B cell (primary cell): ENCODE results near the gene FRS3. TPM values are rescaled to one million over a fixed set of nuclear protein-coding genes. Genes with fewer than 3 reads are reported as not detected.

Experiments used
- ATAC-seq: fragments of 200-7000 bp; cut with Tn5 transposase; one replicate; pipeline ENCODE4 v1.10.0; 2021; ENCODE audit warnings: low read depth, mild to moderate bottlenecking, moderate number of reproducible peaks, moderate library complexity
- CTCF ChIA-PET: fragments of 350-600 bp; sonication (Branson Sonifier 250); formaldehyde crosslinking; loops from one replicate; lab custom pipeline; 2021; ENCODE audit warnings: antibody characterized with exemption, inconsistent platforms; lab: Charles Lee
- POLR2A ChIA-PET: fragments of 350-600 bp; sonication (Branson Sonifier 250); formaldehyde crosslinking; loops from one replicate; lab custom pipeline; 2021; ENCODE audit warnings: antibody characterized with exemption; lab: Charles Lee
- DNase-seq: peaks from one replicate; pipeline ENCODE4 v3.0.0; 2013
- H2AFZ ChIP-seq: 2 replicates; pipeline ENCODE4 v1.6.1; 2012; ENCODE audit warnings: mild to moderate bottlenecking, low read depth, low read length; ENCODE audit not compliant: insufficient read depth, poor library complexity, severe bottlenecking
- H3K27ac ChIP-seq, 2 donors: 1 replicate in 1 of 2; 2 replicates in 1 of 2; pipeline ENCODE4 v1.5.1; 2012 to 2013; ENCODE audit warnings: low read length in 2 of 2, mild to moderate bottlenecking in 2 of 2, moderate library complexity in 1 of 2
- H3K27me3 ChIP-seq, 4 experiments: fragments of 200-600 bp in 1 of 4; sonication (generic) in 1 of 4; replicated peaks in 1 of 4; 1 replicate in 2 of 4; 2 replicates in 2 of 4; pipeline versions ENCODE4 v1.6.1 to v1.7.0; 2013 to 2016; ENCODE audit warnings: low read length in 3 of 4, mild to moderate bottlenecking in 2 of 4, mixed read lengths in 1 of 4, moderate library complexity in 1 of 4; ENCODE audit not compliant: insufficient read depth in 4 of 4, control insufficient read depth in 3 of 4; ENCODE audit errors: control extremely low read depth in 1 of 4
- H3K36me3 ChIP-seq, 2 experiments: replicated peaks in 1 of 2; 1 replicate in 1 of 2; 2 replicates in 1 of 2; pipeline versions ENCODE4 v1.6.1 to v1.7.1; 2013; ENCODE audit warnings: low read length in 1 of 2; ENCODE audit not compliant: insufficient read depth in 2 of 2, control insufficient read depth in 1 of 2; ENCODE audit errors: control extremely low read depth in 1 of 2, extremely low read depth in 1 of 2
- H3K4me1 ChIP-seq, 2 donors: fragments of 200-600 bp in 1 of 2; sonication (generic) in 1 of 2; 1 replicate in 1 of 2; 2 replicates in 1 of 2; pipeline versions ENCODE4 v1.5.1 to v1.6.1; 2013 to 2017; ENCODE audit warnings: low read length in 2 of 2; ENCODE audit not compliant: control insufficient read depth in 2 of 2, insufficient read depth in 2 of 2
- H3K4me2 ChIP-seq: replicated peaks from 2 replicates; pipeline ENCODE3; 2012; ENCODE audit warnings: mild to moderate bottlenecking, low read depth, low read length; ENCODE audit not compliant: poor library complexity, severe bottlenecking
- H3K4me3 ChIP-seq, 5 experiments: fragments of 200-600 bp in 1 of 5; sonication (generic) in 1 of 5; 1 replicate in 3 of 5; 2 replicates in 2 of 5; pipeline versions ENCODE4 v1.5.1 to v1.7.0; 2011 to 2016; ENCODE audit warnings: low read length in 4 of 5, mild to moderate bottlenecking in 4 of 5, low read depth in 2 of 5, control low read depth in 1 of 5, moderate library complexity in 1 of 5; ENCODE audit not compliant: insufficient read depth in 1 of 5; ENCODE audit errors: control extremely low read depth in 1 of 5, extremely low read depth in 1 of 5
- H3K79me2 ChIP-seq: fragments of 200-600 bp; sonication (generic); one replicate; pipeline ENCODE4 v1.6.0; 2016; ENCODE audit warnings: low read length; ENCODE audit not compliant: control insufficient read depth, insufficient read depth
- H3K9ac ChIP-seq: fragments of 200-600 bp; sonication (generic); 2 replicates; pipeline ENCODE4 v1.6.1; 2017; ENCODE audit warnings: mild to moderate bottlenecking, low read length, moderate library complexity
- H3K9me3 ChIP-seq, 3 donors: one replicate each; pipeline versions ENCODE4 v1.6.1 to v1.7.1; 2013; ENCODE audit warnings: low read length in 2 of 3; ENCODE audit not compliant: control insufficient read depth in 2 of 3, insufficient read depth in 1 of 3; ENCODE audit errors: control extremely low read depth in 1 of 3
- H4K20me1 ChIP-seq: 2 replicates; pipeline ENCODE4 v1.6.0; 2012; ENCODE audit warnings: mild to moderate bottlenecking, low read length; ENCODE audit not compliant: insufficient read depth, control insufficient read depth, poor library complexity, severe bottlenecking
- H3K27ac Mint-ChIP-seq: one replicate; pipeline ENCODE4 v1.8.0; 2021; ENCODE audit warnings: mixed read lengths
- H3K27me3 Mint-ChIP-seq: one replicate; pipeline ENCODE4 v1.8.0; 2021; ENCODE audit warnings: mixed read lengths
- H3K4me1 Mint-ChIP-seq: one replicate; pipeline ENCODE4 v1.8.0; 2021; ENCODE audit warnings: mixed read lengths
- H3K4me3 Mint-ChIP-seq: one replicate; pipeline ENCODE4 v1.8.0; 2021; ENCODE audit warnings: mixed read lengths
- H3K9me3 Mint-ChIP-seq: one replicate; pipeline ENCODE4 v1.8.0; 2022; ENCODE audit warnings: mixed read lengths; ENCODE audit not compliant: insufficient read depth
- EZH2 ChIP-seq: IDR thresholded peaks from 2 replicates; pipeline ENCODE4 v1.6.1; 2012; ENCODE audit warnings: borderline replicate concordance, low read depth, mild to moderate bottlenecking, moderate library complexity, low read length; ENCODE audit not compliant: insufficient read depth, poor library complexity, severe bottlenecking
- WGBS: methylation state at CpG from one replicate; pipeline ENCODE4 v1.1.5; 2013; ENCODE audit warnings: missing lambda C conversion rate; ENCODE audit not compliant: insufficient coverage; 5-methylcytosine and 5-hydroxymethylcytosine counted together
- intact Hi-C: fragments of 100-400 bp; cut with micrococcal nuclease; formaldehyde crosslinking; loops from one replicate; pipeline ENCODE4 v1.10.0; 2022
- polyA plus RNA-seq: library from polyadenylated mRNA; depleted of rRNA; stranded (reverse); fragments of >200 nt; gene quantifications from 2 replicates; pipeline ENCODE4 v1.2.3, GENCODE V29; 2012
- total RNA-seq, 2 donors: library from RNA; stranded (reverse); fragments of 120-200 nt in 1 of 2; gene quantifications; 1 replicate in 1 of 2; 2 replicates in 1 of 2; pipeline versions ENCODE4 v1.2.3 to v1.2.4, GENCODE V29; 2013 to 2022
- TF ChIP-seq, protein P1 (sequence below): fragments of 200-600 bp; IDR thresholded peaks from one replicate; pipeline ENCODE4 v1.8.0; 2022; ENCODE audit warnings: antibody characterized with exemption, mild to moderate bottlenecking

FRS3 gene
- total and polyA plus RNA-seq, 2 donors (not counting 1 experiment from before 2014, with no cell fraction given): 9.8 to 12.0 TPM

DNA sequence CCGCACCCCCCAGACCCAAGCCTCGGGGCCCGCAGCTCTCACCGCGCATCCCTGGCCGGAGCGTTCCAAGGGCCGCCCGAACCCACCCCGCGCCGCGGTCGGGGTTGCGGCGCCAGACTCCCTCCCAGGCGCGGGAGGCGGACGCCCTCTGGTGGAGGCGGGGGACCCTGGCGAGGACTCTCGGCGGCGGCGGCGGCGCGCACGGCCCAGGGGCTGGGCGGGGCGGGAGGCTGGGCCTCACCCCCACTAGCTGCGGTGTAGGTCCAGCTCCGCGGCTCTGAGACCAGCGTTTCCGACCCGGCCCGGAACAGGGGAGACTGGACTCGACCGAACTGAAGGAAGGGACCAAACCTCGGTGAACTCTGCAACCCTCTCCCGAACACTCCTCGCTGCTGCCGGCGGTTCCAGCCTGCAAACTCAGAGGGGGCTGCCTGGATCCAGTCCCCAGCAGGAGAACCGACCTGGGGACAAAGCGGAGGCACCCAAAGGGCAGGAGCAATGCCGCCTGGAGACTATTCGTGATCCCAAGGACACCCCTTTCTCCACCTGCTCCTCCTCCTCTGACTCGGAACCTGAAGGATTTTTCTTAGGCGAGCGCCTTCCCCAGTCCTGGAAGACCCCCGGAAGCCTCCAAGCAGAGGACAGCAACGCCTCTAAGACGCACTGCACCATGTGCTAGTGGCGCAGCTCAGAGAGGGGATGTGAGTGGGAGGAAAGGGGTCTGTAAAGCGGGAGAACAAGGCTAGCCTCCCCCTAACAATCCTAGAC, 6.9 kb upstream of the FRS3 start:
- TF ChIP-seq, protein P1, sequence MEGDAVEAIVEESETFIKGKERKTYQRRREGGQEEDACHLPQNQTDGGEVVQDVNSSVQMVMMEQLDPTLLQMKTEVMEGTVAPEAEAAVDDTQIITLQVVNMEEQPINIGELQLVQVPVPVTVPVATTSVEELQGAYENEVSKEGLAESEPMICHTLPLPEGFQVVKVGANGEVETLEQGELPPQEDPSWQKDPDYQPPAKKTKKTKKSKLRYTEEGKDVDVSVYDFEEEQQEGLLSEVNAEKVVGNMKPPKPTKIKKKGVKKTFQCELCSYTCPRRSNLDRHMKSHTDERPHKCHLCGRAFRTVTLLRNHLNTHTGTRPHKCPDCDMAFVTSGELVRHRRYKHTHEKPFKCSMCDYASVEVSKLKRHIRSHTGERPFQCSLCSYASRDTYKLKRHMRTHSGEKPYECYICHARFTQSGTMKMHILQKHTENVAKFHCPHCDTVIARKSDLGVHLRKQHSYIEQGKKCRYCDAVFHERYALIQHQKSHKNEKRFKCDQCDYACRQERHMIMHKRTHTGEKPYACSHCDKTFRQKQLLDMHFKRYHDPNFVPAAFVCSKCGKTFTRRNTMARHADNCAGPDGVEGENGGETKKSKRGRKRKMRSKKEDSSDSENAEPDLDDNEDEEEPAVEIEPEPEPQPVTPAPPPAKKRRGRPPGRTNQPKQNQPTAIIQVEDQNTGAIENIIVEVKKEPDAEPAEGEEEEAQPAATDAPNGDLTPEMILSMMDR: peak; percentile 63
- TF ChIP-seq EZH2: no peak
- under 1% methylated on average over 58 of the region's 58 CpGs for WGBS
- ChIA-PET POLR2A (interaction anchor here (0.9 to 2.7 kb wide), 8 partner anchors 52 to 777 kb away, joined by 3 to 36 read pairs (median 6); partner anchors contain the start of genes BYSL, MED20, TAF8 and TFEB), CTCF (interaction anchor here (0.7 to 10.0 kb wide), 26 partner anchors 9 to 761 kb away, joined by 3 to 198 read pairs (median 4); partner anchors contain the start of genes BYSL, MED20, MRPS10 and TAF8)
- no peaks in the 10 kb centered on the region for H3K27me3 ChIP-seq
- H3K9me3 ChIP-seq: no peaks in the 10 kb centered on the region
- H2AFZ ChIP-seq: peak overlapping the region; percentile 93
- DNase-seq (peak; percentile 92), ATAC-seq (peak; percentile 70)
- H3K79me2 ChIP-seq: peaks cover 24% of the 10 kb centered on the region
- intact Hi-C loops: loop anchor here (1.0 to 10.0 kb wide), 12 partner anchors 7 to 1092 kb away; partner anchors contain the start of genes BYSL, CCND3, FRS3 and MED20
- Mint-ChIP-seq H3K27me3 (no peaks in the 10 kb centered on the region), H3K9me3 (no peaks in the 10 kb centered on the region), H3K4me1 (peaks cover 32% of the 10 kb centered on the region), H3K27ac (peak overlapping the region; percentile 98), H3K4me3 (peak overlapping the region; percentile 97)
- H3K4me2 ChIP-seq: peak overlapping the region; percentile 96
- H3K27ac ChIP-seq: peak overlapping the region; percentile 75 to 95
- H3K9ac ChIP-seq: peak overlapping the region; percentile 96
- H3K36me3 ChIP-seq: peaks cover 0 to 28% of the 10 kb centered on the region in 2 experiments
- peak overlapping the region; percentile 85 to 98 (median 91) for H3K4me3 ChIP-seq
- peaks cover 17% of the 10 kb centered on the region for H4K20me1 ChIP-seq
- H3K4me1 ChIP-seq: peaks cover 17 to 27% of the 10 kb centered on the region in 2 donors
